HG02610 (cell line): ENCODE results near the gene CCDC15.
"Not testable (repeated sequence)": the region's sequence is repeated elsewhere in the genome, so short reads cannot be mapped to it uniquely, and the experiment has no call there.

Experiments
- ATAC-seq: cut with Tn5 transposase; IDR thresholded peaks from one replicate; pipeline ENCODE4 v1.9.1; 2021; ENCODE audit warnings: mild to moderate bottlenecking, moderate library complexity; ENCODE audit not compliant: unreplicated experiment

Gene CCDC15

GRCh38 chr11:124942466-124943253, 11.3 kb upstream of the CCDC15 start:
- no peak for ATAC-seq

GRCh38 chr11:124943254-124943616, 10.8 kb upstream of the CCDC15 start:
- ATAC-seq: no peak

GRCh38 chr11:124943741-124944140, 10.3 kb upstream of the CCDC15 start:
- ATAC-seq: no peak

GRCh38 chr11:124944565-124944964, 9.4 kb upstream of the CCDC15 start:
- ATAC-seq: no peak

- no peak for ATAC-seq
These were observed 8.2 kb upstream of the CCDC15 start for GRCh38 chr11:124945826-124946225.

- no peak for ATAC-seq
These were observed 7.3 kb upstream of the CCDC15 start for GRCh38 chr11:124946735-124947141.

GRCh38 chr11:124950601-124951330, 3.2 kb upstream of the CCDC15 start:
- ATAC-seq: no peak

GRCh38 chr11:124951341-124951740, 2.7 kb upstream of the CCDC15 start:
- no peak for ATAC-seq

GRCh38 chr11:124954590-124954955, 571 bp downstream of the CCDC15 start:
- ATAC-seq: no peak

GRCh38 chr11:124955035-124955434, 1.0 kb downstream of the CCDC15 start:
- ATAC-seq: no peak

- ATAC-seq: peak; percentile 72
These were observed 8.1 kb downstream of the CCDC15 start for GRCh38 chr11:124961972-124962609.

GRCh38 chr11:124968197-124968596, 14.2 kb downstream of the CCDC15 start:
- not testable (repeated sequence) for ATAC-seq

GRCh38 chr11:124970925-124971324, 16.9 kb downstream of the CCDC15 start:
- ATAC-seq: no peak

GRCh38 chr11:124971810-124972209, 17.8 kb downstream of the CCDC15 start:
- ATAC-seq: no peak

- ATAC-seq: no peak
These were observed 22.5 kb downstream of the CCDC15 start for GRCh38 chr11:124976531-124976930.

- no peak for ATAC-seq
These were observed 23.0 kb downstream of the CCDC15 start for GRCh38 chr11:124977006-124977405.

- ATAC-seq: no peak
These were observed 24.3 kb downstream of the CCDC15 start for GRCh38 chr11:124978316-124978715.

GRCh38 chr11:124982043-124982442, 28.0 kb downstream of the CCDC15 start:
- ATAC-seq: no peak

- no peak for ATAC-seq
These were observed 29.9 kb downstream of the CCDC15 start for GRCh38 chr11:124983674-124984511.

GRCh38 chr11:124984512-124984854, 30.5 kb downstream of the CCDC15 start:
- no peak for ATAC-seq

GRCh38 chr11:124987096-124987495, 33.1 kb downstream of the CCDC15 start:
- no peak for ATAC-seq
